ENCODE data around the gene MTCL3.

DNA sequence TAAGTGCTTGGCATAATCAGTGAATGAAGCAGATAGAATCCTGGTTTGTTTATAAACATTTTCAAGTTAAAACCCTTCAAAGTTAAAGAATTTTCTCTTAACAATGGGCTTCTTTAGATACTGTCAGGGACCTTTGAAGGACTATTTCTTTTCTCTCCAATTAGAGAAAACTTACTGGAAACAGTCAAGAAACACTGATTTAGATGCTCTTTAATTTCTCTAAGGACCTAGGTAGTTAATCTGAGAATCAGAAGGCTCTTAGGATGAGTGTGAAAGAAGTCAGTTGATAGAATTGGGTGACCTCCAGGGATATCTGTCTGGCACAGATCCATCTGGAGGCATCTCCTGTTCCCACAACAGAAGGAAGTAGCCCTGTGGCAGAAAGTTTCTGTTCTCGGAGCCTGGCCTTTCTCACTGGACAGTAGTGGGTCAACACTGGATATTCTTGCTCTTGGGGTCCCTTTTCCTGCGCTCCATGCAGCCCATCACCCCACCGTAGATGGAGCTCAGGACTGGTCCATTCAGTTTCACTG lies 82.5 kb downstream of the MTCL3 start:
- TF ChIP-seq ZNF644 (CRISPR knock-in tag; IDR thresholded peaks at IDR 0.05; ENCODE audit: low read depth) (no peak), GPN1 (CRISPR knock-in tag; IDR thresholded peaks at IDR 0.05; ENCODE audit: borderline replicate concordance) (no peak), ZNF326 (CRISPR knock-in tag; IDR thresholded peaks at IDR 0.05; ENCODE audit: borderline replicate concordance) (no peak), MATR3 (CRISPR knock-in tag; IDR thresholded peaks at IDR 0.05) (no peak), SRF (IDR thresholded peaks at IDR 0.05; ENCODE audit: low read depth, low read length) (no peak), ZFYVE20 (CRISPR knock-in tag; IDR thresholded peaks at IDR 0.05; ENCODE audit: borderline replicate concordance, low read depth) (no peak), ZNF292 (CRISPR knock-in tag; IDR thresholded peaks at IDR 0.05; ENCODE audit: borderline replicate concordance, low read depth) (no peak), RAD21 (CRISPR knock-in tag; IDR thresholded peaks at IDR 0.05) (no peak), SUZ12 (IDR thresholded peaks at IDR 0.05; ENCODE audit: low read depth, low read length) (no peak)
- TF ChIP-seq, protein P1, sequence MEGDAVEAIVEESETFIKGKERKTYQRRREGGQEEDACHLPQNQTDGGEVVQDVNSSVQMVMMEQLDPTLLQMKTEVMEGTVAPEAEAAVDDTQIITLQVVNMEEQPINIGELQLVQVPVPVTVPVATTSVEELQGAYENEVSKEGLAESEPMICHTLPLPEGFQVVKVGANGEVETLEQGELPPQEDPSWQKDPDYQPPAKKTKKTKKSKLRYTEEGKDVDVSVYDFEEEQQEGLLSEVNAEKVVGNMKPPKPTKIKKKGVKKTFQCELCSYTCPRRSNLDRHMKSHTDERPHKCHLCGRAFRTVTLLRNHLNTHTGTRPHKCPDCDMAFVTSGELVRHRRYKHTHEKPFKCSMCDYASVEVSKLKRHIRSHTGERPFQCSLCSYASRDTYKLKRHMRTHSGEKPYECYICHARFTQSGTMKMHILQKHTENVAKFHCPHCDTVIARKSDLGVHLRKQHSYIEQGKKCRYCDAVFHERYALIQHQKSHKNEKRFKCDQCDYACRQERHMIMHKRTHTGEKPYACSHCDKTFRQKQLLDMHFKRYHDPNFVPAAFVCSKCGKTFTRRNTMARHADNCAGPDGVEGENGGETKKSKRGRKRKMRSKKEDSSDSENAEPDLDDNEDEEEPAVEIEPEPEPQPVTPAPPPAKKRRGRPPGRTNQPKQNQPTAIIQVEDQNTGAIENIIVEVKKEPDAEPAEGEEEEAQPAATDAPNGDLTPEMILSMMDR (CRISPR knock-in tag; IDR thresholded peaks at IDR 0.05), result no peak
- TF ChIP-seq, protein P2, sequence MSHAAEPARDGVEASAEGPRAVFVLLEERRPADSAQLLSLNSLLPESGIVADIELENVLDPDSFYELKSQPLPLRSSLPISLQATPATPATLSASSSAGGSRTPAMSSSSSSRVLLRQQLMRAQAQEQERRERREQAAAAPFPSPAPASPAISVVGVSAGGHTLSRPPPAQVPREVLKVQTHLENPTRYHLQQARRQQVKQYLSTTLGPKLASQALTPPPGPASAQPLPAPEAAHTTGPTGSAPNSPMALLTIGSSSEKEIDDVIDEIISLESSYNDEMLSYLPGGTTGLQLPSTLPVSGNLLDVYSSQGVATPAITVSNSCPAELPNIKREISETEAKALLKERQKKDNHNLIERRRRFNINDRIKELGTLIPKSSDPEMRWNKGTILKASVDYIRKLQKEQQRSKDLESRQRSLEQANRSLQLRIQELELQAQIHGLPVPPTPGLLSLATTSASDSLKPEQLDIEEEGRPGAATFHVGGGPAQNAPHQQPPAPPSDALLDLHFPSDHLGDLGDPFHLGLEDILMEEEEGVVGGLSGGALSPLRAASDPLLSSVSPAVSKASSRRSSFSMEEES (CRISPR knock-in tag; IDR thresholded peaks at IDR 0.05), result no peak

Measured in HepG2 (cell line).